IPS DF 6.9 (cell line): ENCODE measurements around the gene RIPOR1.
"Not testable (repeated sequence)": the region's sequence is repeated elsewhere in the genome, so short reads cannot be mapped to it uniquely, and the experiment has no call there.

ENCODE experiments used
- DNase-seq: peaks from one replicate; pipeline ENCODE4 v3.0.0-alpha.2; 2013; ENCODE audit warnings: low read depth, low spot score
- H3K27ac ChIP-seq: one replicate; pipeline ENCODE4 v1.5.1; 2013; ENCODE audit warnings: low read length, control low read depth
- H3K27me3 ChIP-seq: 2 replicates; pipeline ENCODE4 v1.6.1; 2013; ENCODE audit warnings: mild to moderate bottlenecking, low read length; ENCODE audit not compliant: control insufficient read depth, insufficient read depth
- H3K36me3 ChIP-seq: 2 replicates; pipeline ENCODE4 v1.6.1; 2013; ENCODE audit warnings: low read length; ENCODE audit not compliant: control insufficient read depth, insufficient read depth
- H3K4me1 ChIP-seq: 2 replicates; pipeline ENCODE4 v1.6.1; 2013; ENCODE audit warnings: low read length; ENCODE audit not compliant: control insufficient read depth, insufficient read depth
- H3K4me3 ChIP-seq: 2 replicates; pipeline ENCODE4 v1.5.1; 2013; ENCODE audit warnings: mild to moderate bottlenecking, low read length
- H3K9me3 ChIP-seq: 2 replicates; pipeline ENCODE4 v1.6.1; 2013; ENCODE audit warnings: low read length, inconsistent platforms; ENCODE audit not compliant: control insufficient read depth, insufficient read depth
- WGBS: extraction: QIAGEN DNeasy Blood & Tissue Kit; methylation state at CpG from one replicate; pipeline ENCODE4 v1.1.7; 2013; ENCODE audit warnings: mixed read lengths, missing lambda C conversion rate; ENCODE audit not compliant: insufficient read length, insufficient coverage; 5-methylcytosine and 5-hydroxymethylcytosine counted together

RIPOR1 gene

DNA sequence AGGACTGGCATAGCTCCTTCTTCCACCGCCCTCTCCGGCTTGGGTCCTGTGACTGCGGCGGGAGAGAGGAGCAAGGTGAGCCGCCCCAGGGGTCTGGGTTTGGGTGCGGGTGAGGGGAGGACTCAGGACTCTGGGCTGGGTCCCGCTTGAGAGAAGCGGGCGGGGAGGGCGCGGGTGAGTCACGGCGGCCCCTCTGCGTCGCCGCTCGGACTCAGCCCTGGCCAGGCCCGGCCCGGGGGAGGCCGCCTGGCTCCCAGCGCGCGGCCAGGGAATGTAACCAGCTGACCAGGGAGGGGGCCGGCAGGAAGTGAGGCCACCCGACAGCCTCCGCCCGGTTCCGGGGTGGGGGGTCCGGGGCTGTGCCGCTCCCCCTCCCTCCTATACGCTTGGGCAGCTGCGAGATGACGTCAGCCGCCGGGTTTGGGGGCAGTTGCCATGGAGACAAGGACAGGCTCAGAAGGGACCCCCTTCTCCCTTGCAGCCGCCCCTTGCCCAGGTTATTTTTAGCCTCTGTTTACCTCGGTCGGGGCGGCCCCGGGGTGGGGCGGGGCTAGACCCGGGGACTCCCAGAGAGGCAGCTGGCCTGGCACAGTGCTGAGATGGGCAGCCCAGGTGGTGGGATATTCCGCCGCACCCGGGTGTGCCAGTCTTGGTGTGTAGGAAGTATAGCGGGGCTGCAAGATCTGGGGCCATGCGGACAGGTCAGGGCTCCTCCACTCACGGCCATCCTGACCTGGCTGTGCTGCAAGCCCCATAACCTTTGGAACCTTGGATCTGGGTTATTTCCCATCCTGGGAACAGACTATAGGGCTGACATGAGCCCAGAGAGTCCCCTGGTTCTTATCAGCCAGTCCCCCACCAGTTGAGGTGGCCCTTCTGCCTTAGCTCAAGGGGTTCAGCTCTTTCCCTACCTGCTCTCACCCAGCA, 1.6 kb downstream of the RIPOR1 start:
- H3K4me1 ChIP-seq: no peaks in the 10 kb centered on the region
- no peak for DNase-seq
- H3K4me3 ChIP-seq: peak overlapping the region; percentile 35; the same call in 1 of the 2 replicates
- no CpG with 5 or more reads among the region's 48 CpGs for WGBS
- H3K27ac ChIP-seq: no peak overlapping the region
- H3K36me3 ChIP-seq: no peaks in the 10 kb centered on the region
- H3K9me3 ChIP-seq: no peaks in the 10 kb centered on the region
- peaks cover 60% of the 10 kb centered on the region for H3K27me3 ChIP-seq

DNA sequence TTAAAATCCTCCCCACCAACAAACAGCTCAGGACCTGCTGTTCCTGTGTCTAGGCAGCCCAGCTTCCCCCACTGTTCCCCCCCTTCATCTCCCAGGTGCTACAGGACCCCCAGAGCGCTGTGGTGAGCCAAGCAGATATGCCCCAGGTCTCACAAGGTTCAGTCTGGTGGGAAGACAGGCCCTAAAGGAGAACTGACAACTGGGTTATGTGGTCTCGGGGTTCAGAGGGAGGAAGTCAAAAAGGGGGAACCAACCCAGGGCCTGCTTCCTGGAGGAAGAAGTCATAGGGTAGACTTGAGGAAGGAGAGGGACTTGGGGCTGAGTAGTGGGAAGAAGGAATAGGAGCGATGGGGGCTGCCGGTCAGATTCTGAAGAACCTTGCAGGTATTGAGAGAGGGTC, 2.6 kb downstream of the RIPOR1 start:
- Histone ChIP-seq H3K4me1 (no peaks in the 10 kb centered on the region), H3K27me3 (peaks cover 65% of the 10 kb centered on the region), H3K4me3 (no peak overlapping the region), H3K9me3 (no peaks in the 10 kb centered on the region), H3K36me3 (no peaks in the 10 kb centered on the region), H3K27ac (no peak overlapping the region)
- DNase-seq: no peak
- WGBS: no CpG with 5 or more reads among the region's 4 CpGs

DNA sequence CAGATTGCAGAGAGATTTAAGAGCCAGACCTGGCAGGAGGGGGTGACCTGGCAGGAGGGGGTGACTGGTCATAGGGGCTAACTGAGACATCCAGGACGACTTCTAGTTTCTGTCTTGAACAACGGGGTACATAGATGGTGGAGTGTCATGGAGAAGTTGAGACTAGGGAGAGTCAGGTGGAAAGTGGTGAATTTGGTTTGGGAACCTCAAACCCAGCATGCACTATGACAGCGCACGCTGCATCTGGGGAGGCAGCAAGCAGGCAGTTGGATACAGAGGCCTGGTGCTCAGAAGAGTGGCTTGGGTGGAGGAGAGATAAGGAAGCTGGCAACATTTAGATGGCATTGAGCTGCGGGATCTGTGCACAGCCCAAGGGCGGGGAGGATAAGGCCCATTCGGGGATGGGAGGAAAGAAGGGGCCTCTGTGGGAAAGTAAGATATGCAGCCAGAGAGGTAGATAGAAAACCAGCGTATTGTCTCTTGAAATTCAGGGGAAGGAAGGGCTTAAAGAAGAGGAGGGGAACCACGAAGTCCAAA, 4.5 kb downstream of the RIPOR1 start:
- no CpG with 5 or more reads among the region's 9 CpGs for WGBS
- Histone ChIP-seq H3K27me3 (peaks cover 65% of the 10 kb centered on the region), H3K4me1 (peaks cover 3% of the 10 kb centered on the region; the same call in 1 of the 2 replicates)

DNA sequence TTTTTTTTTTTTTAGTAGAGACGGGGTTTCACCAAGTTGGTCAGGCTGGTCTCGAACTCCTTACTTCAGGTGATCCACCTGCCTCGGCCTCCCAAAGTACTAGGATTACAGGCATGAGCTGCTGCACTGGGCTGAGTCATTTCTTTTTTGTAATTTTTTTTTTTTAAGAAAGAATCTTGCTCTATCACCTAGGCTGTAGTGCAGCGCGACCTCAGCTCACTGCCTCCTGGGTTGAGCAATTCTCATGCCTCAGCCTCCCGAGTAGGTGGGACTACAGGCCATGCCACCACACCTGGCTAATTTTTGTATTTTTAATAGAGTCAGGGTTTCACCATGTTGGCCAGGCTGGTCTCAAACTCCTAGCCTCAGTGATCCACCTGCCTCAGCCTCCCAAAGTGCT, 5.4 kb downstream of the RIPOR1 start:
- not testable (repeated sequence) for H3K4me1 ChIP-seq, H3K27ac ChIP-seq, H3K36me3 ChIP-seq, H3K4me3 ChIP-seq, DNase-seq, H3K9me3 ChIP-seq
- H3K27me3 ChIP-seq: peaks cover 69% of the 10 kb centered on the region
- WGBS: no CpG with 5 or more reads among the region's 6 CpGs

More for the DNA sequence above, 4.5 kb downstream of the RIPOR1 start:
- Histone ChIP-seq H3K9me3 (no peaks in the 10 kb centered on the region), H3K4me3 (no peak overlapping the region), H3K36me3 (no peaks in the 10 kb centered on the region), H3K27ac (no peak overlapping the region)
- DNase-seq: no peak

DNA sequence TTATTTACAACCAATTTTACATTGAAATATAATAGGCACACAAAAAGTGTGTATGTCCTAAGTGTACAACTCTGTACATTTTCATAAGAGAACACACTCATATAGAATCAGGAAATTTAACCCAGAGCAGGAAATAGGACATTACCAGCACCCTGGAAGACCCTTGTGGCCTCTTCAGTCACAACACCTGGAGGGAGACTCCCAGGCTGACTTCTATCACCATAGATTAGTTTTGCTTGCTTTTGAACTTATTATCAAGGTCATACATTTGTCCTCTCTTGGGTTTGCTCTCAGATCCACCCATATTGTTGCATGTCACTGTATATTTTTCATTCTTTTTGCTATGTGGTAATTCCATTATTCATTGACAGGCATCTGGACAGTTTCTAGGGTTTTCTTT, 5.8 kb downstream of the RIPOR1 start:
- H3K27me3 ChIP-seq: peaks cover 68% of the 10 kb centered on the region

DNA sequence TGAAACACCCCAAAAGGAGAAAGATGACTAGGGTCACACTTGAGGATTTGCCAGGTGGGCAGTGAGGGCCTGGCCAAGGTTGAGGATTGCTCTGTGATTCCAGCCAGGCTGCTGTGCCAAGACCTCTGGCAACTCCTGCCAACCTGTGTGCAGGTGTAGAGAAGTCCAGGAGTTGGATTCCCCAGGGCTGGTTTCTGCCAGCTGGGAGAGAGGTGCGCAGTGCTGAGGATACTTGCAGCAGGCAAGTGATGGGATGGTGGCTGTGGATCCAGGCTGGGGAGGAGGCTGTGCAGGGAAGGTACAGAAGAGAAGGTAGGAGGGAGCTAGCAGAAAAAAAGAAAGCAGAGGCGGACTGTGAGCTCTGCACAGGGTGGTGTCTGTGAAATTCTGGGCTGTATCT, 6.6 kb downstream of the RIPOR1 start:
- Histone ChIP-seq H3K4me1 (peaks cover 5% of the 10 kb centered on the region; the same call in 1 of the 2 replicates), H3K36me3 (no peaks in the 10 kb centered on the region), H3K9me3 (no peaks in the 10 kb centered on the region), H3K27ac (no peak overlapping the region), H3K27me3 (peaks cover 62% of the 10 kb centered on the region), H3K4me3 (no peak overlapping the region)
- WGBS: no CpG with 5 or more reads among the region's 2 CpGs
- DNase-seq: no peak

More for the DNA sequence above, 5.8 kb downstream of the RIPOR1 start:
- no peak for DNase-seq
- Histone ChIP-seq H3K4me1 (peaks cover 5% of the 10 kb centered on the region; the same call in 1 of the 2 replicates), H3K36me3 (no peaks in the 10 kb centered on the region), H3K9me3 (no peaks in the 10 kb centered on the region), H3K4me3 (no peak overlapping the region), H3K27ac (no peak overlapping the region)

DNA sequence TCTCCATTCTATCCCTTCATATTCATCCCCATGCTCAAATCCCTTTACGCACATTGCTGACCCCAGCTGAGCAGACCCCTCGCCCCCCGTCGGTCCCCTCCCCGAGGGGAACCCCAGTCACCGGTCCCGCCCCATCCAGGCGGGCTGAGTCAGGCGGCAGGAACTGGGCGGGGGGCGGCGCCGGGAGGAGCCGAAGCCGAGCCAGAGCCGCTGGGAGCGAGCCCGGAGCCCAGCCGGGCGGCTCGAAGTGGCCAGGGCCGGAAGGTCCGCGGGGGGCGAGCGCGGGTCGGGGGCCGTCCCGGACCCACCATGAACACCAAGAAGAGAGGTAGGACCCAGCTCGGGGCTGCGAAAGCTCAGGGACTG, 8.6 kb downstream of the RIPOR1 start:
- WGBS: no CpG with 5 or more reads among the region's 32 CpGs
- peaks cover 5% of the 10 kb centered on the region; the same call in 1 of the 2 replicates for H3K4me1 ChIP-seq
- H3K27me3 ChIP-seq: peaks cover 44% of the 10 kb centered on the region
- H3K4me3 ChIP-seq: peak overlapping the region; percentile 47; the same call in 1 of the 2 replicates
- no peak for DNase-seq
- no peak overlapping the region for H3K27ac ChIP-seq
- H3K9me3 ChIP-seq: no peaks in the 10 kb centered on the region
- no peaks in the 10 kb centered on the region for H3K36me3 ChIP-seq

DNA sequence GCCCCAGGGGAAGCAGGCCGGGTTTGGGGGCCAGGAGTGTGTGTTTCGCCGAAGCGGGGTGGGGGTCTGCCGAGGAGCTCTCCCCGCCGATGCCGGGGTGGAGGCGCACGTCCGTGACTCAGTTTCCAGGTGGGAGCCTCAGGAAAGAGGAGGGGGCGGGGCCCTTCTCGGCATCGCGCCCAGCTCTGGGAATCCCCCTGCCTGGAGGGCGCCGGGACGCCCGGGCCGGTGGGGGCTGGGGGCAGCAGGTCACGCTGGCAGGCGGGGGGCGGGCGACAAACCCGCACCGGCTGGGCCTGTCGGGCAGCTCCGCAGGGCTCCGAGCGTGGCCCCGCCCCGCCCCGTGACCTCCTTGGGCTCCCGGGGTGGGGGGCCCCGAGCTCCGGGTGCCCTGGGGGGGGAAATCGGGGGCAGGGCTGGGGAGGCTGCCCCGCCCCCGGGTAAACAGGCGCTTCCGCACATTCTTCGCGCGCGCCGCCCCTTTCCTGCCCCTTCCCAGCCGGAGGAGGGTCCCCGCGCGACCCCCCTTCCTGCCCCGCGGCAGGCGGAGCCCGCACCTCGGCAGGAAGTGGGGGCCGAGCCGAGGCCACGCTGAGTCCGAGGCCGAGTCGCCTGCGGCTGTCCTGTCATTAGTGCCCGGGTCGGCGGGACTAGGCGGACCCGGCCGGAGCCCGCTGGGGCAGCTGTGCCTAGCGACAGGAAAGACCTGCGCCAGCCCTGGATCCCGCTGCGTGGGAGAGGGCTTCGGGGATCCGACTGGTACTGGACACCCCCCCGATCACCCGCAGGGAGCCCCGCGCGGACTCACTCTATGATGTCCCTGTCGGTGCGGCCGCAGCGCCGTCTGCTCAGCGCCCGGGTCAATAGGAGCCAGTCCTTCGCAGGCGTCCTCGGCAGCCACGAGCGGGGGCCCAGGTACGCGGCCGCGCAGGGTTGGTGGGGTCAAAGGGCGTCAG, 9.3 kb downstream of the RIPOR1 start:
- Histone ChIP-seq H3K9me3 (no peaks in the 10 kb centered on the region), H3K27ac (no peak overlapping the region), H3K27me3 (peaks cover 38% of the 10 kb centered on the region), H3K4me1 (peaks cover 5% of the 10 kb centered on the region; the same call in 1 of the 2 replicates), H3K4me3 (peak overlapping the region; percentile 47; the same call in 1 of the 2 replicates), H3K36me3 (no peaks in the 10 kb centered on the region)
- WGBS: no CpG with 5 or more reads among the region's 97 CpGs
- DNase-seq: no peak

DNA sequence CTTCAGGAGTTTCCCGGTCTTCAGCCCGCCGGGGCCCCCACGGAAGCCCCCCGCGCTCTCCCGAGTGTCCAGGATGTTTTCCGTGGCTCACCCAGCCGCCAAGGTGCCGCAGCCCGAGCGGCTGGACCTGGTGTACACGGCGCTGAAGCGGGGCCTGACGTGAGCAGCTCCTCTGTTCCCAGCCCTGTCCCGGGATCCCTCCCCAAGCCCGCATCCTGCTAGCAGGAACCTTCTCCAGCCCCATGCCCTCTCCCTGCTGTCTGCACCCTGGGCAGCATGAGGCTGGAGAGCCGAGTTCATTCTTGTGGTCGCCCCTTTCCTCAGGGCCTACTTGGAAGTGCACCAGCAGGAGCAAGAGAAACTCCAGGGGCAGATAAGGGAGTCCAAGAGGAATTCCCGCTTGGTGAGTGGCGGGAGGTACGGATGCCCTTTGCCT, 10.1 kb downstream of the RIPOR1 start:
- Histone ChIP-seq H3K36me3 (no peaks in the 10 kb centered on the region), H3K27ac (no peak overlapping the region), H3K4me3 (peak overlapping the region; percentile 47; the same call in 1 of the 2 replicates), H3K9me3 (no peaks in the 10 kb centered on the region), H3K4me1 (peaks cover 5% of the 10 kb centered on the region; the same call in 1 of the 2 replicates), H3K27me3 (peaks cover 31% of the 10 kb centered on the region)
- WGBS: no CpG with 5 or more reads among the region's 23 CpGs
- DNase-seq: no peak

DNA sequence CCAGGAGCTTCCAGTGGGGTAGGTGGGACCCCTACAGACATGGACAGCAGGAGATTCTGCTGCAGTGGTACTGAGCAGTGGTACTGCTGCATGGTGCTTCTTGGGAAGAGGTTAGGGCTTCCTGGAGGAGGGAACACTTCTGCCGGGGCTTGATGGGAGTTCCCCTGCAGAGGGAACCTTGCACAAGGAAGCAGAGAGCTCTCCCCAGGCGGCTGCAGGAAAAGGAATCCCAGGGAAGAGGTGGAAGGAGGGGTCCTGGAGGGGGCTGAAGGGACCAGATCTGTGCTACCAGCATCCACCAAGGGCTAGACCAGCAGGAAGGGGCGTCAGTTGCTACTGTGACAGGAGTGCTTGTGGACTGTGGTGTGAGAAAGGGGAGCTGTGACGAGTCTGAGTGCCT, 10.6 kb downstream of the RIPOR1 start:
- peaks cover 31% of the 10 kb centered on the region for H3K27me3 ChIP-seq
- H3K9me3 ChIP-seq: no peaks in the 10 kb centered on the region
- no CpG with 5 or more reads among the region's 4 CpGs for WGBS
- no peak for DNase-seq
- H3K4me3 ChIP-seq: no peak overlapping the region
- H3K27ac ChIP-seq: no peak overlapping the region
- H3K36me3 ChIP-seq: no peaks in the 10 kb centered on the region
- H3K4me1 ChIP-seq: peaks cover 5% of the 10 kb centered on the region; the same call in 1 of the 2 replicates
